Endothelial cell of umbilical vein (primary cell): ENCODE data around the gene ADPGK. TPM values are rescaled to one million over a fixed set of nuclear protein-coding genes. Genes with fewer than 3 reads are reported as not detected.

Experiments used
- BruUV-seq: library from RNA; stranded (reverse); fragments of 400-500 nt; replicated peaks from 2 replicates; lab custom pipeline; 2021; lab: Mats Ljungman, UMichigan
- CTCF ChIA-PET: fragments of 300-600, 350-600 bp; sonication (Branson Sonifier 250); formaldehyde crosslinking; loops from one replicate; lab custom pipeline; 2021; ENCODE audit warnings: antibody characterized with exemption, inconsistent platforms; lab: Charles Lee
- POLR2A ChIA-PET: fragments of 300-600, 350-600 bp; sonication (Branson Sonifier 250); formaldehyde crosslinking; loops from one replicate; lab custom pipeline; 2021; ENCODE audit warnings: antibody characterized with exemption, inconsistent platforms; lab: Charles Lee
- DNase-seq: peaks from one replicate; pipeline ENCODE4 v3.0.0-alpha.2; 2011; ENCODE audit warnings: low read depth, low spot score
- FAIRE-seq: peaks from 2 replicates; lab custom pipeline; 2011; peaks lifted over from hg19 to GRCh38; lab: Jason Lieb, UNC
- H2AFZ ChIP-seq: 2 replicates; pipeline ENCODE4 v1.6.0; 2012; ENCODE audit warnings: low read depth, low read length, control low read depth, inconsistent platforms
- H3K27ac ChIP-seq: 2 replicates; pipeline ENCODE4 v1.5.1; 2011; ENCODE audit warnings: low read depth, mild to moderate bottlenecking, control low read depth, low read length, moderate library complexity; ENCODE audit not compliant: insufficient read depth
- H3K27me3 ChIP-seq, 2 experiments: 2 replicates each; pipeline versions ENCODE4 v1.6.0 to v1.6.1; 2011; ENCODE audit warnings: low read length in 2 of 2, mixed read lengths in 1 of 2; ENCODE audit not compliant: control insufficient read depth in 2 of 2, insufficient read depth in 2 of 2
- H3K36me3 ChIP-seq, 2 experiments: 2 replicates in 1 of 2; 3 replicates in 1 of 2; pipeline ENCODE4 v1.5.1; 2011; ENCODE audit warnings: low read length in 2 of 2, mild to moderate bottlenecking in 1 of 2, moderate library complexity in 1 of 2; ENCODE audit not compliant: control insufficient read depth in 2 of 2, insufficient read depth in 2 of 2; ENCODE audit errors: extremely low read depth in 1 of 2
- H3K4me1 ChIP-seq: 3 replicates; pipeline ENCODE4 v1.5.1; 2011; ENCODE audit warnings: mild to moderate bottlenecking, low read length; ENCODE audit not compliant: control insufficient read depth, insufficient read depth; ENCODE audit errors: extremely low read depth
- H3K4me2 ChIP-seq: 2 replicates; pipeline ENCODE4 v1.6.1; 2011; ENCODE audit warnings: low read length, control low read depth, mixed read lengths; ENCODE audit not compliant: insufficient read depth
- H3K4me3 ChIP-seq, 3 experiments: fragments of 200-600 bp in 1 of 3; sonication (generic), shearing (Covaris generic) in 1 of 3; replicated peaks in 1 of 3; 2 replicates each; pipeline ENCODE4 v1.5.1; 2011 to 2016; ENCODE audit warnings: control low read depth in 3 of 3, low read length in 3 of 3, mild to moderate bottlenecking in 2 of 3, inconsistent platforms in 1 of 3, low read depth in 1 of 3, moderate library complexity in 1 of 3; ENCODE audit not compliant: insufficient read depth in 1 of 3
- H3K79me2 ChIP-seq: 2 replicates; pipeline ENCODE4 v1.6.0; 2012; ENCODE audit warnings: low read length, inconsistent platforms; ENCODE audit not compliant: control insufficient read depth, insufficient read depth
- H3K9ac ChIP-seq: replicated peaks from 2 replicates; pipeline ENCODE3; 2011; ENCODE audit warnings: low read length, control low read depth; ENCODE audit not compliant: insufficient read depth; ENCODE audit errors: extremely low read depth
- H3K9me1 ChIP-seq: replicated peaks from 3 replicates; pipeline ENCODE4 v1.6.0; 2011; ENCODE audit warnings: mild to moderate bottlenecking, low read length; ENCODE audit not compliant: control insufficient read depth, insufficient read depth; ENCODE audit errors: extremely low read depth
- H3K9me3 ChIP-seq: replicated peaks from 2 replicates; pipeline ENCODE4 v1.5.1; 2012; ENCODE audit warnings: low read length, inconsistent platforms; ENCODE audit not compliant: control insufficient read depth, insufficient read depth
- H4K20me1 ChIP-seq: replicated peaks from 2 replicates; pipeline ENCODE3; 2011; ENCODE audit warnings: mild to moderate bottlenecking, low read length; ENCODE audit not compliant: control insufficient read depth, insufficient read depth; ENCODE audit errors: extremely low read depth
- CTCF ChIP-seq, 2 donors: IDR thresholded peaks; 1 replicate in 1 of 2; 2 replicates in 1 of 2; pipeline ENCODE4 v1.5.1; 2011; ENCODE audit warnings: low read length in 2 of 2, mild to moderate bottlenecking in 2 of 2, moderate library complexity in 2 of 2, control low read depth in 1 of 2, inconsistent platforms in 1 of 2, low read depth in 1 of 2; ENCODE audit not compliant: insufficient read depth in 1 of 2; ENCODE audit errors: extremely low read depth in 1 of 2
- EZH2 ChIP-seq: IDR thresholded peaks from 2 replicates; pipeline ENCODE4 v1.6.1; 2012; ENCODE audit warnings: borderline replicate concordance, low read depth, mild to moderate bottlenecking, moderate library complexity, low read length, inconsistent platforms; ENCODE audit not compliant: severe bottlenecking
- FOS ChIP-seq: IDR thresholded peaks from 2 replicates; pipeline ENCODE4 v1.6.1; 2011; ENCODE audit warnings: mild to moderate bottlenecking, low read length, moderate library complexity, borderline replicate concordance; ENCODE audit not compliant: insufficient read depth
- GATA2 ChIP-seq: IDR thresholded peaks from 2 replicates; pipeline ENCODE4 v1.7.0; 2011; ENCODE audit warnings: low read depth, mild to moderate bottlenecking, moderate library complexity, mixed read lengths, low read length; ENCODE audit not compliant: insufficient read length, insufficient read depth
- JUN ChIP-seq: IDR thresholded peaks from 2 replicates; pipeline ENCODE4 v1.6.1; 2011; ENCODE audit warnings: borderline replicate concordance, low read depth; ENCODE audit not compliant: insufficient read length, insufficient read depth
- MYC ChIP-seq: IDR thresholded peaks from one replicate; pipeline ENCODE4 v1.6.1; 2011; ENCODE audit warnings: mild to moderate bottlenecking, low read depth, low read length
- POLR2A ChIP-seq: IDR thresholded peaks from 2 replicates; pipeline ENCODE4 v1.6.1; 2012; ENCODE audit warnings: low read depth, mild to moderate bottlenecking, control low read depth, low read length
- POLR2AphosphoS5 ChIP-seq: IDR thresholded peaks from 2 replicates; pipeline ENCODE4 v1.6.1; 2012; ENCODE audit warnings: low read depth, mild to moderate bottlenecking, control low read depth, low read length, moderate library complexity; ENCODE audit not compliant: insufficient read depth
- dilution Hi-C: fragments of 300-500 bp; cut with MboI; formaldehyde crosslinking; loops from one replicate; pipeline ENCODE4 v1.15.0; 2019; ENCODE audit warnings: low sequenced_read_pairs; ENCODE audit not compliant: extremely low pct_ligation_motif_present
- intact Hi-C: fragments of 100-400 bp; cut with micrococcal nuclease; formaldehyde crosslinking; loops from one replicate; pipeline ENCODE4 v1.10.0; 2022
- polyA plus RNA-seq, 4 experiments: library from polyadenylated mRNA; depleted of rRNA in 3 of 4; stranded (reverse) in 3 of 4; unstranded in 1 of 4; fragments of >200 nt; gene quantifications; 2 replicates each; pipeline versions ENCODE4 v1.2.1 to v1.2.3, GENCODE V29; 2011 to 2012; ENCODE audit warnings: missing spikeins in 1 of 4
- total RNA-seq: library from RNA; stranded (reverse); gene quantifications from 2 replicates; pipeline ENCODE4 v1.2.3, GENCODE V29; 2021
- TF ChIP-seq, protein P1 (sequence below): IDR thresholded peaks from 2 replicates; pipeline ENCODE4 v1.6.1; 2011; ENCODE audit not compliant: insufficient read depth, insufficient read length

The ADPGK gene
- total and polyA plus RNA-seq, 2 donors (not counting 3 experiments of a cell fraction or from before 2014, with no cell fraction given): 51.0 to 57.1 TPM

- intact Hi-C loops (loop anchor here (2.0 to 10.0 kb wide), 2 partner anchors 487 to 849 kb away; partner anchors contain the start of gene NPTN), dilution Hi-C loops (no loop called here)
- no peaks in the 10 kb centered on the region for H3K36me3 ChIP-seq
- FAIRE-seq (no peak), DNase-seq (no peak)
- no peak overlapping the region for H2AFZ ChIP-seq
- peaks cover 10% of the 10 kb centered on the region for H3K4me1 ChIP-seq
- H3K27me3 ChIP-seq: peaks cover 19 to 31% of the 10 kb centered on the region in 2 experiments
- H3K9ac ChIP-seq: no peak overlapping the region
- ChIA-PET CTCF (interaction anchor here (0.9 to 1.1 kb wide), 3 partner anchors 64 to 296 kb away, joined by 3 to 6 read pairs (median 4); no protein-coding TSS in a partner anchor), POLR2A (no interaction called here)
- TF ChIP-seq POLR2A (no peak), POLR2AphosphoS5 (no peak), CTCF (IDR thresholded peaks at IDR 0.05; ENCODE audit: extremely low read depth in 1 of 2, insufficient read depth in 1 of 2, low read depth in 1 of 2, low read length in 2 of 2) (no peak), JUN (no peak), GATA2 (no peak), MYC (no peak), EZH2 (no peak), FOS (no peak)
- TF ChIP-seq, protein P1, sequence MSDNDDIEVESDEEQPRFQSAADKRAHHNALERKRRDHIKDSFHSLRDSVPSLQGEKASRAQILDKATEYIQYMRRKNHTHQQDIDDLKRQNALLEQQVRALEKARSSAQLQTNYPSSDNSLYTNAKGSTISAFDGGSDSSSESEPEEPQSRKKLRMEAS: no peak
- H3K4me2 ChIP-seq: no peak overlapping the region
- no peak overlapping the region for H3K27ac ChIP-seq
- H3K4me3 ChIP-seq: no peak overlapping the region
- no peaks in the 10 kb centered on the region for H3K9me3 ChIP-seq
- H4K20me1 ChIP-seq: no peaks in the 10 kb centered on the region
- no peaks in the 10 kb centered on the region for H3K9me1 ChIP-seq
- H3K79me2 ChIP-seq: peaks cover 19% of the 10 kb centered on the region
- no TSS peak for BruUV-seq
These were observed 2.3 kb upstream of the ADPGK start for GRCh38 chr15:72785841-72786240.
